ENCODE results near the gene C22orf23.

GRCh38 chr22:37924386-37925065, 28.9 kb downstream of the C22orf23 start:
- TF ChIP-seq CTCF (IDR thresholded peaks at IDR 0.05) (no peak), POLR2A (IDR thresholded peaks at IDR 0.05) (no peak), POLR2AphosphoS5 (IDR thresholded peaks at IDR 0.05) (no peak), EP300 (IDR thresholded peaks at IDR 0.05) (no peak)
